Panc1 (cell line): ENCODE measurements around the gene DIP2C. TPM values are rescaled to one million over a fixed set of nuclear protein-coding genes. Genes with fewer than 3 reads are reported as not detected.

Experiments used
- ATAC-seq: fragments of 200-7000 bp; cut with Tn5 transposase; 2 replicates; pipeline ENCODE4 v1.9.1; 2020; ENCODE audit warnings: mild to moderate bottlenecking, moderate library complexity
- BruUV-seq: library from RNA; stranded (reverse); fragments of 400-500 nt; replicated peaks from 2 replicates; lab custom pipeline; 2021; lab: Mats Ljungman, UMichigan
- CTCF ChIA-PET: fragments of 300-600 bp; sonication (Branson Sonifier 250); formaldehyde crosslinking; loops from one replicate; lab custom pipeline; 2022; ENCODE audit warnings: antibody characterized with exemption; lab: Charles Lee
- POLR2A ChIA-PET: fragments of 300-600 bp; sonication (Branson Sonifier 250); formaldehyde crosslinking; loops from one replicate; lab custom pipeline; 2022; ENCODE audit warnings: antibody characterized with exemption; lab: Charles Lee
- DNase-seq: peaks from one replicate; pipeline ENCODE4 v3.0.0-alpha.2; 2010; ENCODE audit warnings: low read depth, low spot score
- H3K27ac ChIP-seq: 2 replicates; pipeline ENCODE4 v1.5.1; 2011; ENCODE audit warnings: mild to moderate bottlenecking, low read length, inconsistent platforms
- H3K27me3 ChIP-seq: fragments of 200-500 bp; sonication (Bioruptor generic); 2 replicates; pipeline ENCODE4 v1.6.0; 2014; ENCODE audit warnings: low read length, inconsistent platforms; ENCODE audit not compliant: control insufficient read depth, insufficient read depth
- H3K36me3 ChIP-seq: fragments of 200-500 bp; sonication (Bioruptor generic); 2 replicates; pipeline ENCODE4 v1.5.1; 2014; ENCODE audit warnings: inconsistent platforms, mild to moderate bottlenecking, low read length, moderate library complexity; ENCODE audit not compliant: control insufficient read depth, insufficient read depth
- H3K4me1 ChIP-seq: 2 replicates; pipeline ENCODE4 v1.5.1; 2011; ENCODE audit warnings: inconsistent platforms, mild to moderate bottlenecking, low read length, moderate library complexity; ENCODE audit not compliant: control insufficient read depth, insufficient read depth
- H3K4me3 ChIP-seq, 2 experiments: 2 replicates each; pipeline ENCODE4 v1.5.1; 2011 to 2012; ENCODE audit warnings: low read depth in 2 of 2, low read length in 2 of 2, mild to moderate bottlenecking in 2 of 2, inconsistent platforms in 1 of 2, moderate library complexity in 1 of 2
- H3K9me3 ChIP-seq: fragments of 200-500 bp; sonication (Bioruptor generic); 2 replicates; pipeline ENCODE4 v1.5.1; 2014; ENCODE audit warnings: low read depth, mild to moderate bottlenecking, inconsistent platforms, low read length, moderate library complexity; ENCODE audit not compliant: control insufficient read depth, insufficient read depth
- CTCF ChIP-seq: fragments of 450-650 bp; IDR thresholded peaks from 2 replicates; pipeline ENCODE4 v1.5.1; 2017; ENCODE audit warnings: mild to moderate bottlenecking
- POLR2AphosphoS5 ChIP-seq: IDR thresholded peaks from 2 replicates; pipeline ENCODE4 v1.6.1; 2012; ENCODE audit warnings: mild to moderate bottlenecking, low read depth, low read length, moderate library complexity
- SIN3A ChIP-seq: IDR thresholded peaks from 2 replicates; pipeline ENCODE4 v1.6.1; 2012; ENCODE audit warnings: low read depth, mild to moderate bottlenecking, low read length, moderate library complexity, borderline replicate concordance; ENCODE audit not compliant: insufficient read depth
- TCF7L2 ChIP-seq: IDR thresholded peaks from 2 replicates; pipeline ENCODE4 v1.6.1; 2011; ENCODE audit warnings: mild to moderate bottlenecking, low read depth, low read length, inconsistent platforms
- in situ Hi-C: cut with HindIII; loops from 2 replicates; pipeline ENCODE4 v1.10.0; 2016; ENCODE audit warnings: low sequenced_read_pairs, low pct_unique_long_range_greater_than_20kb
- intact Hi-C: fragments of 100-400 bp; cut with micrococcal nuclease; formaldehyde crosslinking; loops from one replicate; pipeline ENCODE4 v1.10.0; 2022; ENCODE audit not compliant: unreplicated experiment
- total RNA-seq: library from RNA; stranded (reverse); gene quantifications from one replicate; pipeline ENCODE4 v1.2.1, GENCODE V29; 2021; ENCODE audit not compliant: unreplicated experiment
- TF ChIP-seq, protein P1 (sequence below), 2 experiments: IDR thresholded peaks; 2 replicates each; pipeline ENCODE4 v1.6.1; 2011 to 2012; ENCODE audit warnings: low read depth in 2 of 2, control low read depth in 1 of 2, low read length in 1 of 2, mild to moderate bottlenecking in 1 of 2, moderate library complexity in 1 of 2; ENCODE audit not compliant: insufficient read depth in 1 of 2

The DIP2C gene
- total RNA-seq, 1 experiment from 2014 or later: 13.2 TPM

GRCh38 chr10:504806-505205 is 184.7 kb downstream of the DIP2C start:
- H3K4me3 ChIP-seq: no peak overlapping the region
- no peaks in the 10 kb centered on the region for H3K4me1 ChIP-seq
- BruUV-seq: no TSS peak
- no peaks in the 10 kb centered on the region for H3K27me3 ChIP-seq
- no peaks in the 10 kb centered on the region for H3K36me3 ChIP-seq
- intact Hi-C loops: no loop called here
- DNase-seq (no peak), ATAC-seq (no peak)
- H3K9me3 ChIP-seq: no peaks in the 10 kb centered on the region
- in situ Hi-C loops: no loop called here
- CTCF ChIA-PET: interaction anchor here (0.5 kb wide), 1 partner anchor 18 kb away, joined by 4 read pairs; no protein-coding TSS in a partner anchor
- H3K27ac ChIP-seq: no peak overlapping the region
- POLR2A ChIA-PET: no interaction called here
- TF ChIP-seq CTCF (no peak), POLR2AphosphoS5 (no peak), SIN3A (no peak), TCF7L2 (no peak)
- TF ChIP-seq, protein P1, sequence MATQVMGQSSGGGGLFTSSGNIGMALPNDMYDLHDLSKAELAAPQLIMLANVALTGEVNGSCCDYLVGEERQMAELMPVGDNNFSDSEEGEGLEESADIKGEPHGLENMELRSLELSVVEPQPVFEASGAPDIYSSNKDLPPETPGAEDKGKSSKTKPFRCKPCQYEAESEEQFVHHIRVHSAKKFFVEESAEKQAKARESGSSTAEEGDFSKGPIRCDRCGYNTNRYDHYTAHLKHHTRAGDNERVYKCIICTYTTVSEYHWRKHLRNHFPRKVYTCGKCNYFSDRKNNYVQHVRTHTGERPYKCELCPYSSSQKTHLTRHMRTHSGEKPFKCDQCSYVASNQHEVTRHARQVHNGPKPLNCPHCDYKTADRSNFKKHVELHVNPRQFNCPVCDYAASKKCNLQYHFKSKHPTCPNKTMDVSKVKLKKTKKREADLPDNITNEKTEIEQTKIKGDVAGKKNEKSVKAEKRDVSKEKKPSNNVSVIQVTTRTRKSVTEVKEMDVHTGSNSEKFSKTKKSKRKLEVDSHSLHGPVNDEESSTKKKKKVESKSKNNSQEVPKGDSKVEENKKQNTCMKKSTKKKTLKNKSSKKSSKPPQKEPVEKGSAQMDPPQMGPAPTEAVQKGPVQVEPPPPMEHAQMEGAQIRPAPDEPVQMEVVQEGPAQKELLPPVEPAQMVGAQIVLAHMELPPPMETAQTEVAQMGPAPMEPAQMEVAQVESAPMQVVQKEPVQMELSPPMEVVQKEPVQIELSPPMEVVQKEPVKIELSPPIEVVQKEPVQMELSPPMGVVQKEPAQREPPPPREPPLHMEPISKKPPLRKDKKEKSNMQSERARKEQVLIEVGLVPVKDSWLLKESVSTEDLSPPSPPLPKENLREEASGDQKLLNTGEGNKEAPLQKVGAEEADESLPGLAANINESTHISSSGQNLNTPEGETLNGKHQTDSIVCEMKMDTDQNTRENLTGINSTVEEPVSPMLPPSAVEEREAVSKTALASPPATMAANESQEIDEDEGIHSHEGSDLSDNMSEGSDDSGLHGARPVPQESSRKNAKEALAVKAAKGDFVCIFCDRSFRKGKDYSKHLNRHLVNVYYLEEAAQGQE (IDR thresholded peaks at IDR 0.05; ENCODE audit: insufficient read depth in 1 of 2, low read depth in 2 of 2, low read length in 1 of 2): no peak

GRCh38 chr10:504121-504611 is 185.3 kb downstream of the DIP2C start:
- no peaks in the 10 kb centered on the region for H3K4me1 ChIP-seq
- no peak for ATAC-seq
- ChIA-PET POLR2A (no interaction called here), CTCF (no interaction called here)
- H3K27ac ChIP-seq: no peak overlapping the region
- DNase-seq: no peak
- BruUV-seq: no TSS peak
- H3K36me3 ChIP-seq: no peaks in the 10 kb centered on the region
- no peaks in the 10 kb centered on the region for H3K27me3 ChIP-seq
- H3K4me3 ChIP-seq: no peak overlapping the region
- in situ Hi-C loops (no loop called here), intact Hi-C loops (no loop called here)
- TF ChIP-seq POLR2AphosphoS5 (no peak), SIN3A (no peak), CTCF (no peak), TCF7L2 (no peak)
- TF ChIP-seq, protein P1 (IDR thresholded peaks at IDR 0.05; ENCODE audit: insufficient read depth in 1 of 2, low read depth in 2 of 2, low read length in 1 of 2): no peak
- H3K9me3 ChIP-seq: no peaks in the 10 kb centered on the region
